GOT3 (cell line): ENCODE data around the gene FHOD1.
A peak's percentile ranks its signal among the peaks of the same experiment; 100 is the strongest.

Experiments used
- DNase-seq: peaks from one replicate; lab custom pipeline; 2025; ENCODE audit warnings: mixed read lengths; lab: John Stamatoyannopoulos, UW

Gene FHOD1

GRCh38 chr16:67207249-67208091, 39.8 kb downstream of the FHOD1 start:
- no peak for DNase-seq

- no peak for DNase-seq
Measured at GRCh38 chr16:67206838-67207248, 40.4 kb downstream of the FHOD1 start.

- no peak for DNase-seq
Measured at GRCh38 chr16:67206129-67206837, 41.0 kb downstream of the FHOD1 start.

GRCh38 chr16:67204076-67204475, 43.2 kb downstream of the FHOD1 start:
- DNase-seq = no peak

GRCh38 chr16:67202956-67203493, 44.3 kb downstream of the FHOD1 start:
- DNase-seq = no peak

- DNase-seq = no peak
Measured at GRCh38 chr16:67202426-67202825, 44.9 kb downstream of the FHOD1 start.

- DNase-seq = no peak
Measured at GRCh38 chr16:67201411-67202345, 45.6 kb downstream of the FHOD1 start.

- no peak for DNase-seq
Measured at GRCh38 chr16:67200491-67200890, 46.8 kb downstream of the FHOD1 start.

- no peak for DNase-seq
Measured at GRCh38 chr16:67199808-67200198, 47.5 kb downstream of the FHOD1 start.

GRCh38 chr16:67199011-67199807, 48.1 kb downstream of the FHOD1 start, which contains the start of gene ELMO3:
ELMO3 (plus strand) TSS chr16:67199131; CDS start chr16:67199327, 196 bp downstream.
- DNase-seq = no peak

- no peak for DNase-seq
Measured at GRCh38 chr16:67198238-67198734, 49.0 kb downstream of the FHOD1 start.

GRCh38 chr16:67197704-67198103, 49.6 kb downstream of the FHOD1 start:
- no peak for DNase-seq

- no peak for DNase-seq
Measured at GRCh38 chr16:67196881-67197280, 50.4 kb downstream of the FHOD1 start.

- no peak for DNase-seq
Measured at GRCh38 chr16:67195676-67196075, 51.6 kb downstream of the FHOD1 start.

GRCh38 chr16:67194260-67194659, 53.0 kb downstream of the FHOD1 start:
- no peak for DNase-seq

GRCh38 chr16:67193536-67193935, 53.7 kb downstream of the FHOD1 start:
- no peak for DNase-seq

GRCh38 chr16:67192781-67193361, 54.4 kb downstream of the FHOD1 start:
- no peak for DNase-seq

- peak; percentile 41 for DNase-seq
Measured at GRCh38 chr16:67191995-67192681, 55.1 kb downstream of the FHOD1 start, which contains the start of gene E2F4. E2F4 (plus strand) TSS chr16:67192155; CDS start chr16:67192228, 73 bp downstream.

GRCh38 chr16:67191411-67191994, 55.8 kb downstream of the FHOD1 start:
- no peak for DNase-seq
